NCI-H510A treated with DMSO at 0.1 percent for 48 hours (cell line): Measurements from ENCODE around the gene GIMD1.
"Not testable (repeated sequence)": the region's sequence is repeated elsewhere in the genome, so short reads cannot be mapped to it uniquely, and the experiment has no call there.

Experiments
- DNase-seq: peaks from one replicate; lab custom pipeline; 2025; lab: John Stamatoyannopoulos, UW

GIMD1 gene

DNA sequence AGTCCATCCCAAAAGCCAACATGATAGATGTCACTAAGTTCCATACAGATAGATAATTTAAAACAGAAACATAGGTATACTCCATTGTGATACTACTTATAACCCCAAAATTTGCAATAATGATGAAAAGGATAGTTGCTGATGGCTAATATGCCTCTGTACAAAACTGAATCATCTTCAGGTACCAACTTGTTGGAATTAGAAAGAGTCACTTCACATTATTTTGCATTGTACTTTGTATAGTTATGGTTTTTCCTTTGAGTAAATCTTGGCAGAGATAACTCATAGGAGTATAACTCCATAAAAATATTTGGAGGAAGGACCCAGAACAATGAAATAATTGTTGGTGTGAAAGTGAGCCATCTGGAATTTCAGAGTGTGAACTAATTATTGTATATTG lies 17.6 kb downstream of the GIMD1 start:
- DNase-seq = no peak

DNA sequence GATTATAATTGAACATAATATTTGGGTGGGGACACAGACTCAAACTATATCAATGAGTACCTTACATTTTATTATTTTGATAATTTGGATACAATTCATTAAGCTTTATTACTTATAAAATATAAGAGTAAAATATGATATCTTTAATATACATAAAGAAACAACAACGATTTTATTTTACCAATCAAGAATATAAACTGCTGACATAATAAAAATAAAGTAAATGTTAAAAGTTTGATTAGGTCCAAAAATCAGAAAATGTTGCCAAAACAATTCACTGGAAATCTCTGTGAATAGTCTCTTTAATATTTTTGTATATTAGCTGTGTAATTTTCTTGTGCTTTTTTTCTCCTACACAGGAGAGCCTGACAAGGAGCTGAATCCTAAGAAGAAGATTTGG lies 21.4 kb downstream of the GIMD1 start:
- no peak for DNase-seq

DNA sequence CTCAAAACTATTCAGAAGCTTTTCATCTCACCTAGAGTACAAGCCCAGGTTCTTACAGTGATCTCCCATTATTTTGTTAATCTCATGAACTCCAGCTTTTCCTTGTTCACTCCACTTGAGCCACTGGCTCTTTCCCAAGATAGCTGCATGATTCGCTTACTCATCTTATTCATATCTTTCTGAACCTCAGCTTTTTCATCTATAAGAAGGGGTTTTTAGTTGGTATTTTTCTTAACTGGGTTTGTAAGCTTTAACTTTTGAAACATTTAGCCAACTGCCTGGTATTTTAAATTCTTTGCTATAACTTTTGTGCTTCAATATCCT lies 24.0 kb downstream of the GIMD1 start:
- DNase-seq = no peak

DNA sequence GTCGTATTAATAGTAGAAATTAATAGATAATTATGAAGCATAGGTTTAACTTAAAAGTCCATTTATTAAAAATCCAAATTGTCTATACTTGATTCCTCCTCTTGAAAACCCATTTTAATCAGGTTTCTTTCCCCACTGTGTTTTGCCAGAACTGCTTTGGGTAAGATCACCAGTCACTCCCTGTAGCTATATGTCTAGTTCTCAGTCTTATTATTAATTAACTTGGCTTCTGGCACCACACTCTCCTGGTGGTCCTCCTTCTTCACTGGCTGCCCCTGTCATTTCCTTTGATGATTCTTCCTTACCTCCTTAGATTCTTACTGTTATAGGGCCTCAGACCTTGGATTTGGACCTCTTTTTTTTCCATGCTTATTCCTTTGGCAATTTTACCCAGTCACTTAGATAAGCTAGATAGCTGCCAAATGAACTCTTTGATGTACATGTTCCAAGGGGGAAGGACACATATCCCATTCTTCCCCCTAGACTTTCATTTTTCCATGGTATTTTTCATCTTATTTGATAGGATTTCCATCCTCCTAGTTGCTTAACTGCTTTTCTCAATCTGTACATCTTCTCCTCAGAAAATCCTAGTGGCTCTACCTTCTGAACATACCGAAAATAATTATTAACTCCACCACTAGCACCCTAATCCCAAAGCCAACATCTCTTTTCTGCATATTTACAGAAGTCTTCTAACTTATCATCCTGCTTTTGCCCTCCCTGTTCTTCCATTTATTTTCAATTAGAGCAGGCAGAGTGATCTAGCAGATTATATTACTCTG lies 24.5 kb downstream of the GIMD1 start:
- DNase-seq = no peak

DNA sequence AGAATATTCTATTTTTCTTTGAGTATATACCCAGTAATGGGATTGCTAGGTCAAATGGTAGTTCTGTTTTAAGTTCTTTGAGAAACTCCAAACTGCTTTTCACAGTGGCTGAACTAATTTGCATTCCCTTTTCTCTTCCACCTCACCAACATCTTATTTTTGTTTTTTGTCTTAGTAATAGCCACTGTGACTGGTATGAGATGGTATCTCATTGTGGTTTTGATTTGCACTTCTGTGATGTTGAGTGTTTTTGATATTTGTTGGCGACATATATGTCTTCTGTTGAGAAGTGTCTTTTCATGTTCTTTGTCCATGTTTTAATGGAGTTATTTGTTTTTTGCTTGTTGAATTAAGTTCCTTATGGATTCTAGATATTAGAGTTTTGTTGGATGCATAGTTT lies 27.8 kb downstream of the GIMD1 start:
- no peak for DNase-seq

DNA sequence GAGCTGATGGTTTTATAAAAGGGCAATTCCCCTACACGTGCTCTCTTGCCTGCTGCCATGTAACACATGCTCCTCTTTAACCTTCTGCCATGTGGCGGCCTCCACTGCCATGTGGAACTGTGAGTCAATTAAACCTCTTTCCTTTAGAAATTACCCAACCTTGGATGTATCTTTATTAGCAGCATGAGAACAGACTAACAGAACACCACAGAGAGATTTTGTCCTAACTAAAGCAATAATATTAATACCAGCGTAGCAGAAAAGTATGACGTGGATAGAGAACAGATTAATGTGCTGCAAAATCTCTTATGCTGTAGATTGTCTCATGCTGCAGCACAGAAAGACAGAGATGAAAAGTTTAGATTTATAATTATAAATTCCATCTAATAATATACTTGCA lies 29.1 kb downstream of the GIMD1 start:
- DNase-seq = no peak

DNA sequence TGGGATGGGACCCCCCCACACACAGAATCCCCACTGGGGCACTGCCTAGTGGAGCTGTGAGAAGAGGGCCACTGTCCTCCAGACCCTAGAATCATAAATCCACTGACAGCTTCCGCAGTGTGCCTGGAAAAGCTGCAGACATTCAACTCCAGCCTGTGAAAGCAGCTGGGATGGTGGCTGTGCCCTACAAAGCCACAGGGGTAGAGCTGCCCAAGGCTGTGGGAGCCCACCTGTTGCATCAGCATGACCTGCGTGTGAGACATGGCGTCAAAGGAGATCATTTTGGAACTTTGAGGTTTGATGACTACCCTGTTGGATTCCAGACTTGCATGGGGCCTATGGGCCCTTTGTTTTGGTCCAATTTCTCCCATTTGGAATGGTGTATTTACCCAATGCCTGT lies 29.9 kb downstream of the GIMD1 start:
- no peak for DNase-seq

DNA sequence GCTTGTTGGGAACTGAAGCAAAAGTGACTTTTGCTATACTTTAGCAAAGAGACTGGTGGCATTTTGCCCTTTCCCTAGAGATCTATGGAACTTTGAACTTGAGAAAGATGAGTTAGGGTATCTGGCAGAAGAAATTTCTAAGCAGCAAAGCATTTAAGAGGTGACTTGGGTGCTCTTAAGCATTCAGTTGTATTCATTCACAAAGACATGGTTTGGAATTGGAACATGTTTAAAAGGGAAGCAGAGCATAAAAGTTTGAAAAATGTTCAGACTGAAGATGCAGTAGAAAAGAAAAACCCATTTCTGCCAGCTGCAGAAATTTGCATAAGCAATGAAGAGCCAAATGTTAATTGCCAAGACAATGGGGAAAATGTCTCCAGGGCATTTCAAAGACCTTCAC lies 30.7 kb downstream of the GIMD1 start:
- no peak for DNase-seq

DNA sequence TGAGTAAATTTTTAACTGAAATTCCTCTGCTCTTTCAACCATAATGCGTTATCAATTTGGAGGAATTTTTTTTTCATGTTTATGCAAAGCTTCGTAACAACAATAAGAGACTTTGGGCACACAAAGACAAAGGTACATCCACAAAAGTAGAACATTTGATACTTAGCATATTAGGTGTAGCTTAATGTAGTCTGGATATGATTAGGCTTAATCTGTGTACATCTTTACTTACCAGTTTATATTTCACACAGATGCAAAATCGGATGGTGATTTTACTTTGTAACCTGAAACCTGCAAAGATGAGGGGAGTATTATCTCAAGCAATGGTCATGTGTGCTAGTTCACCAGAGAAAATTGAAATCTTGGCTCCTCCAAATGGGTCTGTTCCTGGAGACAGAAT lies 32.0 kb downstream of the GIMD1 start:
- DNase-seq = no peak

DNA sequence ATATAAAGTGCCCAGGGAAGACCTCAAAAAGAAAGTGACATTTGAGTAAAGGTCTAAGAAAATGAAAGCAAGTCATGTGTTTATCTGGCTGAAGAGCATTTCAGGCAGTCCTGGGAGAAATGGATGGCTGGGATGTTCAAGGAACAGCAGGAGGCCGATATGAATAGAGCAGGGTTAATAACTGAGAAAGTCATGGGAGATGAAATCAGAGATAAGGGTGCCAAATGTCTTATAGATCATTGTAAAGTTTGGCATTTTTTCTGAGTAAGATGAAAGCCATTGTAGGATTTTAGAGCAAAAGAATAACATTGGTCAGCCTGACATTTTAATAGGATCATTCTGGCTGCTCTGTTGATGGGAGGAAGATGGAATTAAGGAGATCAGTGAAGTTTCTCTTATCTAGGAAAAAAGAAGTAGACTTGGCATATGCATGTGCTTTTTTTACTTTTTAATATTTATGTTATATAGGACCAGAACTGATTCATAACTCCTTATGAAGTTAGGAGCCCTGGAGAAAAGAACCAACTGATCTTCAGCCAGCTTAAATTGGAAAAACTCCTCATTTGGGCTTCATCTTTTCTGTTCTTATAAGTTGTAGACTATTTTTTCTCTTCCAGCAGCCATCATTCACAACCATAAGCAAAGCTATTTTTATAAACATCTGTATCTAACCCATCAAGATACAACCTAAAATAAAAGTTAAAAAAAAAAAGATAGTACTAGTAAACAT lies 33.7 kb downstream of the GIMD1 start:
- no peak for DNase-seq

DNA sequence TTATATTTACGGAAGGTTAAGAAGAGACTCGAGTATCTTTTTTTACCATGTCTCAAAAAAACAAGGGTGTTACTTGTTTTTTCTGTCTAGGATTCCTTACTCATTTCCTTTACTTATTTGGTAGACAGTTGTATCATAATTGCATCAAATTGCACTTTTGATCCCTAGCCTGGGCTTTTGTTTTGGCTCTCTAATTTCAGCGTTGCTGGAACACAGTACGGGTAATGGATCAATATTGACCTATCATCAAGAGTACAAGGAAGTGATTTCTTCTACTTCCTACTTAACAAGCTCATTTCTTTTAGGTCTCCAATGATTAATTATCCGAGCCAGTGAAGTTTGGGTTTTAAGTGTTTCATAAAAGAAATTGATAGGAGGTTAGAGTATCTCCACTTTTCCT lies 35.4 kb downstream of the GIMD1 start:
- no peak for DNase-seq

DNA sequence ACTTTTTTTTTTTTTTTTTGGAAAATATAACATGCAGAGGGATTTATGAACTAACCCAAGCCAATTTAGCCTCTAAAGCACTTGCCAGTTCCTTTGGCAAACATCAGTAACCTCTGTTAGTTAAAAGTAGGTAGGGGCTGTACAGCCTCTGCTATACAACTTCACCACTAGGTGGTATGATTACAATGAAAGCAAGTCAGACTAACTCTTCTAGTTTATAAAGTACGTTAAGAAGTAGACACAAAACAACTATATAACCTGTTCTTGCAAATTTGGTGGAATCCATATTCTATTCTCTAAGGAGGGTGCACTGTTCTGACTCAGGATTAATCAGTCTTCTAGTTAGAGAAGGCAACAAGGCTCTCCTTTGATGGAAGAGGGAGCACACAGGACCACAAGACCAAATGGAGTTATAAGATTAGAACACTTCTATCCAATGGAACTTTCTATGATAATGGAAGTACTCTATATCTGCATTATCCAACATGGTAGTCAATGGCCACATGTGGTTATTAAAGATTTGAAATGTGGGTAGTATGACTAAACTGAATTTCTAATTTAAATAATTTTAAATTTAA lies 39.4 kb downstream of the GIMD1 start:
- DNase-seq = peak; percentile 11

DNA sequence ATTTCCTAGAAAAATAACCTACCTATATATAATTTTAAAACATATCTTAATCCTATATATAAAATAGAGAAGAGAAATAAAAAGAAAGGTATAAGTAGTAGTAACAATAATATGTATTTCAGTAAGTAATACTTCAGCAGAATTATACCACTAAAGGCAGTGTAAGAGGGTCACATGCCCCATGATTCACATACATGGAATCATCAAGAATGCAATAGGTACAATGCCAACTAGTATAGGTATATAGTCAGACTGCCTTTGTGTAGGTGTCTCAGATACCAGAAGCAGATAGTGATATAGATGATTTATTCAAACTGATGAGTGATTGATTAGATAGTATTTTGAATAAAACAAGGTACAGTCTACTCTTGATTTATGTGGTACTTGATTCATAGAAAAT lies 42.8 kb downstream of the GIMD1 start:
- no peak for DNase-seq

DNA sequence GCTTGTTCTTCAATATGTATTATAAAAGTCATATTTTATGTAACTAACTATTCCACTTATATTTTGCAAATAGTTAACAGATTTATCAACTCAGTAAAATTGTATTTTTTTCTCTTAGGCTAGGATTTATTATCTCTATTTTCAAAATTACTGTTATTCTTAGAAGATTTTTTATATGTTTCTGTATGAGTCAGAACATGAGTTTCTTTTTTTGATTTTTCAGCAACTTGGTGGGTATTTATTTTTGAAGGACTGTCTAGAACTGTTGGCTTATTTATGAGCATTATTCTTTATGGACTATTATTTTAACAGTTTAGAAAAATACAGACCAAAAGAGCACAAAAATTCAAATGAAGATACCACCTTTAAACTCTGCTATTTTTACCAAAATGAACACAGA lies 45.5 kb downstream of the GIMD1 start:
- no peak for DNase-seq

DNA sequence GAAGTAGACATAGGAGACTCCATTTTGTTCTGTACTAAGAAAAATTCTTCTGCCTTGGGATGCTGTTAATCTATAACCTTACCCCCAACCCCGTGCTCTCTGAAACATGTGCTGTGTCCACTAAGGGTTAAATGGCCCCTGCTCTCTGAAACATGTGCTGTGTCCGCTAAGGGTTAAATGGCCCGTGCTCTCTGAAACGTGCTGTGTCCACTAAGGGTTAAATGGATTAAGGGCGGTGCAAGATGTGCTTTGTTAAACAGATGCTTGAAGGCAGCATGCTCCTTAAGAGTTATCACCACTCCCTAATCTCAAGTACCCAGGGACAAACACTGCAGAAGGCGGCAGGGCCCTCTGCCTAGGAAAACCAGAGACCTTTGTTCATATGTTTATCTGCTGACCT lies 46.8 kb downstream of the GIMD1 start:
- not testable (repeated sequence) for DNase-seq

DNA sequence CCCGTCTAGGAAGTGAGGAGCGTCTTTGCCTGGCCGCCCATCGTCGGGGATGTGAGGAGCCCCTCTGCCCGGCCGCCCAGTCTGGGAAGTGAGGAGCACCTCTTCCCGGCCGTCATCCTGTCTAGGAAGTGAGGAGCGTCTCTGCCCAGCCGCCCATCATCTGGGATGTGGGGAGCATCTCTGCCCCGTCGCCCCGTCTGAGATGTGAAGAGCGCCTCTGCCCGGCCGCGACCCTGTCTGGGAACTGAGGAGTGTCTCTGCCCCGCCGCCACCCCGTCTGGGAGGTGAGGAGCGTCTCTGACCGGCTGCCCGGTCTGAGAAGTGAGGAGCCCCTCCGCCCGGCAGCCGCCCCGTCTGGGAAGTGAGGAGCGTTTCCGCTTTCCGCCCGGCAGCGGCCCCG lies 47.4 kb downstream of the GIMD1 start:
- not testable (repeated sequence) for DNase-seq

DNA sequence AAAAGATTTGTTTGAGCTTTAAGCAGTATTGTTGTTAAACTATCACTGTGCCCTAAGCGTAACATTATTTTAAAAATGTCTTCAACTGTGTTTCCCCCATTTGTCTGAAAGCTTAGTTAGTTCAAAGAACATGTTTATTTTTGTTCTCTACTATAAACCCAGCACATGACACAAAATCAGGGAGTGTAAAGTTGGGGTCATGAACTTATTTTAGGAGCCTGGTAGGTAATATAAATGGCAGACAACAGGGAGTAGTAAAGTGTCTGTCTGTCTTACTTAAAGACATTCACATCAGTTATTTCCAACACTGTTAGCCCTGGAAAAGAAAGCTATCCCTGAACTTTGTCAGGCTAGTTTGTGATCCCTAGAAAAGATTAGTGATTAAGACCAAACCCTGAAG lies 48.3 kb downstream of the GIMD1 start:
- no peak for DNase-seq

DNA sequence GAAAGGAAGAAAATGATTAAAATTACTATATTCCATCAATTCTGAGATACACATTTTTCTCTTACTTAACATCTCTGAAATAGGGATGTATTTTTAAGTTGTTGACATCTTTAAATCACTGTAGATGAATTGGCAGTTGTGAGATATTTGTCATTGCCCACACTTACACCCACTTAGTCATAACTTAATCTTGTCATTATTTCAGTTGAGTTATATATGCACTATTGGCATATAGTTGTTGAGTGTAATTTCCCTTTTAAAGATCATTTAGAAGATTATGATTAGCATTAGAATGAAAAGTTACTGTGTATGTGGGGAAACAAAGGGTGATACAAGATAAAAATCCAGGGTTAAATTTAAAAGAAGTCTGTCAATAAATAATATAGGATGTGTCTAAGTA lies 50.1 kb downstream of the GIMD1 start:
- no peak for DNase-seq

DNA sequence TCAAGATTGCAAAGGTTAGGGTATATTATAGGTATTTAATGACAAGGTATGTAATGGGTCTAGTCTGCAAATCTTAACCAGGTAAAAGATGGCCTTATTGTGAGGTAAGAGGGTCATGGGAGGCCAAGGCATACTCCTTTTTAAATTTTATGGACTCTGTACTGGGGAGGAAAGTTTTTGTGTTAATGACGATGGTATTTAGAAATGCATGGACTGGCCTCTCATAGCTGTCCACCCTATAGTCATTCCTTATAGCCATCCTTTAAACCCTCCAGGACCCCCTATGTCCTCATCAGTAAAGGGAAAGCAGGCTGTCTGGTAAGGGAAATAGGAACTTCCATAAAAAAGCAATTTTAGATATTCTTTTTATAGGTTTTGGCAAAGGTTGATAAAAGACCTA lies 50.8 kb downstream of the GIMD1 start:
- no peak for DNase-seq

DNA sequence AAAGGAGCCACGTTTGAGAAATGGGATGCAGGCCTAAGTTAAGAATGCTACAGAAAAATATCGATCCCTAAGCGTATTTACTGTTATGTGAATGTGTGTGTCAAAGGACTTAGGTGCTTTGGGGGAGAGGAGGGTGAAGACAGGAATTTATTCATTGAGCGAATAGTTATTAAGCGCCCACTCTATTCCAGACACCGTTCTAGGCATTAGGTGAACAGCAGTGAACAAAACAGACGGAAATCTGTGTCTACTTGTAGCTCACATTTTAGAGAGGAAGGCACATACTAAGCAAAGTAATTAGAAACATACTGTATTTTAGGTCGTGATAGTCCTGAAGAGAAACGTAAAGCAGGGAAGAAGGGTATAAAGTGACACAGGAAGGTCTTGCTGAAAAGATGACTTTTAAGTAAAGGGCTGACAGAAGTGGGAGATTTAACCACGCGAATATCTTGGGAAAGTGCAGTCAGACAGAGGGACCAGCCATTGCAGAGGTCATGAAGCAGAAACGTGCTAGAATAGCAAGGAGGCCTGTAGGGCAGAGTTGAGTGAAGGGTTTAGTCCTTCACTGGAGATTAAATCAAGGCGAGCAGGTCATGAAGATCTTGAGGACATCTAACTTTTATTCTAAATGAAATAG lies 51.7 kb downstream of the GIMD1 start:
- no peak for DNase-seq

DNA sequence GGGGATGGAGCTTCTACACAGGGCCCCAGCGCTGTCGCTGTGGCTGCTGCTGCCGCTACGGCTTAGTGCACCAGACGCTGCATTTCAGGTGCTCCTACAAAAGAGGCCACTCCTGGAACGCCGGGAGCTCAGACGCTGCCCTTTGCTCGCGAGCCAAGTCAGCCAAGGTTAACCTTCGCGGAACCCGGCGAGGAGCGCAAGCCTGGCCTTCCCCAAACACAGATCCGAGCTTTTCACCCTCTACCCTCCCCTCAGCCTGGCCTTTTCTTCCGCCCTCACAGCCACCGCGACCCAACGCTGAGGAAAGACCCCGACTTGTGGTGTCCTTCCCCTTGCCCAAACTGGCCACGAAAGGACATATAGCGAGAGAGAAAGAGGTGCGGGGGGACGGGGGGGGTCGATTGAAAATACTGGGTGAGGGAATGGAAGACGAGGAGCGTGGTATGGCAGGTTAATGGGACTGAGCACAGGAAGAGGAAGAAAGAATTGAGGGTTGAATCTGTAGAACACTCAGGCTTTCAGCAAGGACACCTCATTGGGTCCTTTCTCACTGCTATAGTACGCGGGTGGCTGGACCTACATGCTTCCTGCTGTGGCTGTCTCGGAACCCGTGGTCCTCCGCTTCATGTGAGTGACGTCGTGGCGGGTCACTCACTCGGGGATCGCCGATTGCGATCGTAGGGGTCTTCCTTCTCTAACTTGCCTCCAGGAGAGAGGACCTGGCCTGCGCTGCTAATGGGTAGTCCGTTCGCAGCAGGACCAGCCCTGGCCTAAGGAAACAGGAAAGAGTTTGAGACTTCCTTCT lies 52.4 kb downstream of the GIMD1 start, which contains the start of the genes AIMP1 and TBCK:
Gene AIMP1 (plus strand): TSS at position 583 of the 805 bp plus-strand sequence. CDS start 8,460 bp downstream, outside the sequence.
Gene TBCK (minus strand): TSS at position 242 of the 805 bp plus-strand sequence. CDS start 7,249 bp downstream, outside the sequence.
- DNase-seq = peak; percentile 76

DNA sequence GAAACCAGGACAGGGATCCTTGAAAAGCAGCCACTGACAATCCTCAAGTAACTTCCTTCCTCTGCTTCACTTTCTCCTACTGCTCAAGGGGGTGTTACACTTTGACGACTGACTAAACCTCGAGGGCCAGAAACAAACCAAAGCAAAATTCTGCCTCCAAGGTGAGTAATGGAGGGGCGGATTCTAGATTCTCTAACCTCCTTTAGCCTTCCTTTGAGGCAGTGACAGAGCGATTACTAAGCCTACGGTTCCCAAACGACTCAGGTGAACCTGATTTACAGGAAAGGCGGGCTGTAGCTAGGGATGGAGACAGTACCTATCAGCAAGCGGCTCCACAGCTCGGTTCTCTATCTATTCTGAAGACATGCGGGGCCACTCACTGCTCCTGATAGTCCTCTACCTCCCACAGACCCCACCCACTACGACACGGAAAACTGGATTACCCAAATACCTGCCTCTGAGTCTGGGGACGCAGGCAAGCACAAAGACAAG lies 53.1 kb downstream of the GIMD1 start:
- DNase-seq = peak; percentile 46
